Measurements from ENCODE around the gene TBCK. TPM values are rescaled to one million over a fixed set of nuclear protein-coding genes. Genes with fewer than 3 reads are reported as not detected.

The TBCK gene
- total and polyA plus RNA-seq, 2 donors (not counting 3 experiments of a cell fraction or from before 2014, with no cell fraction given) = 18.2 to 38.6 TPM

GRCh38 chr4:106316773-106317409, 882 bp upstream of the TBCK start:
- FAIRE-seq = no peak

GRCh38 chr4:106315476-106315967, 487 bp downstream of the TBCK start:
- Histone ChIP-seq H3K9me1 (replicated peaks; ENCODE audit: control insufficient read depth, extremely low read depth, insufficient read depth, low read length) (no peaks in the 10 kb centered on the region), H3K36me3 (ENCODE audit: control insufficient read depth in 2 of 2, extremely low read depth in 1 of 2, insufficient read depth in 2 of 2, low read length in 2 of 2) (no peaks in the 10 kb centered on the region), H3K4me2 (ENCODE audit: insufficient read depth, low read length) (peak overlapping the region; percentile 88), H3K79me2 (ENCODE audit: control insufficient read depth, insufficient read depth, low read length) (peaks cover 50% of the 10 kb centered on the region), H3K27me3 (ENCODE audit: control insufficient read depth in 2 of 2, insufficient read depth in 2 of 2, low read length in 2 of 2) (no peaks in the 10 kb centered on the region), H3K27ac (ENCODE audit: insufficient read depth, low read depth, low read length) (peak overlapping the region; percentile 92), H3K4me1 (ENCODE audit: control insufficient read depth, extremely low read depth, insufficient read depth, low read length) (peaks cover 20% of the 10 kb centered on the region), H3K9ac (replicated peaks; ENCODE audit: extremely low read depth, insufficient read depth, low read length) (peak overlapping the region; percentile 93), H4K20me1 (replicated peaks; ENCODE audit: control insufficient read depth, extremely low read depth, insufficient read depth, low read length) (no peaks in the 10 kb centered on the region), H3K4me3 (replicated peaks in 1 of 3; ENCODE audit: insufficient read depth in 1 of 3, low read depth in 1 of 3, low read length in 3 of 3) (peak overlapping the region; percentile 49 to 96 (median 83)), H3K9me3 (replicated peaks; ENCODE audit: control insufficient read depth, insufficient read depth, low read length) (no peaks in the 10 kb centered on the region), H2AFZ (ENCODE audit: low read depth, low read length) (peak overlapping the region; percentile 58)
- DNase-seq (ENCODE audit: low read depth, low spot score) = no peak
- TSS peak; percentile 81 for BruUV-seq (replicated peaks)
- no peak for FAIRE-seq
- ChIA-PET POLR2A (interaction anchor here (0.8 to 1.0 kb wide), 2 partner anchors 47 to 488 kb away, joined by 3 read pairs; no protein-coding TSS in a partner anchor), CTCF (interaction anchor here (0.7 to 2.6 kb wide), 7 partner anchors 10 to 493 kb away, joined by 3 to 14 read pairs (median 3); no protein-coding TSS in a partner anchor)
- intact Hi-C loops (cut with micrococcal nuclease) (loop anchor here (5.0 kb wide), 1 partner anchor 608 kb away; the partner anchor contains the start of genes GSTCD and INTS12), dilution Hi-C loops (cut with MboI; ENCODE audit: extremely low pct_ligation_motif_present, low sequenced_read_pairs) (no loop called here)
- TF ChIP-seq MAX (IDR thresholded peaks at IDR 0.05; ENCODE audit: insufficient read depth, insufficient read length) = no peak
- TF ChIP-seq GATA2 (IDR thresholded peaks at IDR 0.05; ENCODE audit: insufficient read depth, insufficient read length, low read depth, low read length) = no peak
- TF ChIP-seq FOS (IDR thresholded peaks at IDR 0.05; ENCODE audit: borderline replicate concordance, insufficient read depth, low read length) = no peak
- no peak for TF ChIP-seq POLR2A (IDR thresholded peaks at IDR 0.05; ENCODE audit: low read depth, low read length)
- no peak for TF ChIP-seq MYC (IDR thresholded peaks at IDR 0.05; ENCODE audit: low read depth, low read length)
- no peak for TF ChIP-seq EZH2 (IDR thresholded peaks at IDR 0.05; ENCODE audit: borderline replicate concordance, low read depth, low read length, severe bottlenecking)
- no peak for TF ChIP-seq CTCF (IDR thresholded peaks at IDR 0.05; ENCODE audit: extremely low read depth in 1 of 2, insufficient read depth in 1 of 2, low read depth in 1 of 2, low read length in 2 of 2)
- TF ChIP-seq POLR2AphosphoS5 (IDR thresholded peaks at IDR 0.05; ENCODE audit: insufficient read depth, low read depth, low read length) = no peak

More at GRCh38 chr4:106316773-106317409, 882 bp upstream of the TBCK start:
- Histone ChIP-seq H2AFZ (ENCODE audit: low read depth, low read length) (peak overlapping the region; percentile 58), H3K27me3 (ENCODE audit: control insufficient read depth in 2 of 2, insufficient read depth in 2 of 2, low read length in 2 of 2) (no peaks in the 10 kb centered on the region), H3K4me3 (replicated peaks in 1 of 3; ENCODE audit: insufficient read depth in 1 of 3, low read depth in 1 of 3, low read length in 3 of 3) (peak overlapping the region; percentile 49 to 96 (median 83)), H3K9ac (replicated peaks; ENCODE audit: extremely low read depth, insufficient read depth, low read length) (peak overlapping the region; percentile 93), H3K36me3 (ENCODE audit: control insufficient read depth in 2 of 2, extremely low read depth in 1 of 2, insufficient read depth in 2 of 2, low read length in 2 of 2) (no peaks in the 10 kb centered on the region), H3K27ac (ENCODE audit: insufficient read depth, low read depth, low read length) (peak overlapping the region; percentile 92), H3K4me1 (ENCODE audit: control insufficient read depth, extremely low read depth, insufficient read depth, low read length) (peaks cover 20% of the 10 kb centered on the region), H3K4me2 (ENCODE audit: insufficient read depth, low read length) (peak overlapping the region; percentile 98), H3K79me2 (ENCODE audit: control insufficient read depth, insufficient read depth, low read length) (peaks cover 54% of the 10 kb centered on the region), H4K20me1 (replicated peaks; ENCODE audit: control insufficient read depth, extremely low read depth, insufficient read depth, low read length) (no peaks in the 10 kb centered on the region), H3K9me3 (replicated peaks; ENCODE audit: control insufficient read depth, insufficient read depth, low read length) (no peaks in the 10 kb centered on the region), H3K9me1 (replicated peaks; ENCODE audit: control insufficient read depth, extremely low read depth, insufficient read depth, low read length) (no peaks in the 10 kb centered on the region)
- dilution Hi-C loops (cut with MboI; ENCODE audit: extremely low pct_ligation_motif_present, low sequenced_read_pairs) (no loop called here), intact Hi-C loops (cut with micrococcal nuclease) (loop anchor here (1.0 to 5.0 kb wide), 6 partner anchors 30 to 610 kb away; partner anchors contain the start of genes GSTCD and INTS12)
- TSS peak; percentile 85 for BruUV-seq (replicated peaks)
- ChIA-PET CTCF (interaction anchor here (2.6 kb wide), 1 partner anchor 50 kb away, joined by 14 read pairs; no protein-coding TSS in a partner anchor), POLR2A (no interaction called here)
- TF ChIP-seq JUN (IDR thresholded peaks at IDR 0.05; ENCODE audit: borderline replicate concordance, insufficient read depth, insufficient read length, low read depth) = no peak
- DNase-seq (ENCODE audit: low read depth, low spot score) = no peak
